Common myeloid progenitor, CD34-positive (primary cell): ENCODE results near the gene TRIM66.

Experiments
- CTCF ChIA-PET: fragments of 350-600 bp; sonication (Branson Sonifier 250); formaldehyde crosslinking; loops from one replicate; lab custom pipeline; 2021; ENCODE audit warnings: antibody characterized with exemption; lab: Charles Lee
- POLR2A ChIA-PET: fragments of 350-600 bp; sonication (Branson Sonifier 250); formaldehyde crosslinking; loops from one replicate; lab custom pipeline; 2021; ENCODE audit warnings: antibody characterized with exemption; lab: Charles Lee
- DNase-seq, 3 donors: peaks; one replicate each; pipeline versions ENCODE4 v3.0.0 to v3.0.0-alpha.2; 2013
- H3K27ac ChIP-seq, 2 experiments: 1 replicate in 1 of 2; 2 replicates in 1 of 2; pipeline ENCODE4 v1.7.0; 2013; ENCODE audit warnings: inconsistent platforms in 2 of 2, low read length in 2 of 2, mild to moderate bottlenecking in 2 of 2, low read depth in 1 of 2, moderate library complexity in 1 of 2; ENCODE audit not compliant: severe bottlenecking in 2 of 2, insufficient read depth in 1 of 2, poor library complexity in 1 of 2
- H3K27me3 ChIP-seq, 5 experiments: replicated peaks in 2 of 5; 1 replicate in 3 of 5; 2 replicates in 2 of 5; pipeline versions ENCODE4 v1.6.1 to v1.7.0; 2013; ENCODE audit warnings: low read length in 4 of 5, mild to moderate bottlenecking in 2 of 5, moderate library complexity in 2 of 5, inconsistent platforms in 1 of 5; ENCODE audit not compliant: insufficient read depth in 5 of 5, control insufficient read depth in 4 of 5
- H3K36me3 ChIP-seq, 4 experiments: 1 replicate in 2 of 4; 2 replicates in 2 of 4; pipeline versions ENCODE4 v1.6.1 to v1.7.0; 2013; ENCODE audit warnings: low read length in 3 of 4, control low read depth in 1 of 4, mild to moderate bottlenecking in 1 of 4; ENCODE audit not compliant: control insufficient read depth in 4 of 4, insufficient read depth in 4 of 4
- H3K4me1 ChIP-seq, 4 experiments: 1 replicate in 3 of 4; 2 replicates in 1 of 4; pipeline versions ENCODE4 v1.6.1 to v1.7.1; 2013; ENCODE audit warnings: low read length in 3 of 4, mild to moderate bottlenecking in 3 of 4, control low read depth in 1 of 4, inconsistent platforms in 1 of 4, moderate library complexity in 1 of 4; ENCODE audit not compliant: control insufficient read depth in 4 of 4, insufficient read depth in 4 of 4; ENCODE audit errors: control extremely low read depth in 1 of 4
- H3K4me3 ChIP-seq, 7 experiments: 1 replicate in 4 of 7; 2 replicates in 3 of 7; pipeline versions ENCODE4 v1.5.1 to v1.7.0; 2013; ENCODE audit warnings: mild to moderate bottlenecking in 7 of 7, low read length in 6 of 7, moderate library complexity in 6 of 7, inconsistent platforms in 2 of 7, low read depth in 2 of 7, control low read depth in 1 of 7; ENCODE audit not compliant: insufficient read depth in 4 of 7, control insufficient read depth in 1 of 7; ENCODE audit errors: extremely low read depth in 1 of 7
- H3K9me3 ChIP-seq, 5 experiments: 1 replicate in 4 of 5; 2 replicates in 1 of 5; pipeline versions ENCODE4 v1.6.1 to v1.7.1; 2013; ENCODE audit warnings: low read length in 4 of 5, mild to moderate bottlenecking in 2 of 5, inconsistent platforms in 1 of 5, low read depth in 1 of 5, moderate library complexity in 1 of 5; ENCODE audit not compliant: control insufficient read depth in 4 of 5, insufficient read depth in 2 of 5; ENCODE audit errors: control extremely low read depth in 1 of 5
- whole genome bisulfite sequencing: methylation state at CpG from one replicate; pipeline ENCODE4 v1.1.5; 2013; ENCODE audit not compliant: insufficient coverage; 5-methylcytosine and 5-hydroxymethylcytosine counted together

TRIM66 gene

GRCh38 chr11:8574798-8575197, 107.7 kb downstream of the TRIM66 start:
- Histone ChIP-seq H3K27me3 (no peaks in the 10 kb centered on the region), H3K36me3 (peaks cover 0 to 2% (median 0%) of the 10 kb centered on the region in 4 experiments), H3K9me3 (peaks cover 0 to 1% (median 0%) of the 10 kb centered on the region in 5 experiments), H3K4me1 (no peaks in the 10 kb centered on the region), H3K27ac (no peak overlapping the region), H3K4me3 (no peak overlapping the region)
- ChIA-PET CTCF (interaction anchor here (0.9 to 3.0 kb wide), 5 partner anchors 9 to 328 kb away, joined by 3 to 20 read pairs (median 4); no protein-coding TSS in a partner anchor), POLR2A (interaction anchor here (0.6 kb wide), 1 partner anchor 235 kb away, joined by 3 read pairs; no protein-coding TSS in a partner anchor)
- DNase-seq = no peak
- 80% methylated on average over 1 of the region's 1 CpG for WGBS

DNA sequence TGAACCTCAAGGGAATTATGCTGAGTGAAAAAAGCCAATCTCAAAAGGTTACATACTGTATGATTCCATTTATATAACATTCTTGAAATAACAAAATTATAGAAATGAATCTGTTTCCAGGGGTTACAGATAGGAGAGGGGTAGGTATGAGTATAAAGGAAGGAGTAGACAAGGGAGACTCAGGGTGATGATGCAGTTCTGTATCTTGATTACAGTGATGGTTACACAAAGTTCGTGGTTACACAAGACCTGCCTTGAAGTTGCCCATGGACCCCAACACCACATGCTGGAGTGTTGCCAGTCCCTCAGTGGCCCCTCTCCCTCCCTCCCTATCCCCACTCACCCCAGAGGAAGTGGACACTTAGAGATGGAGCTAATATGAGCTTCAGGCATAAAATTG, 108.7 kb downstream of the TRIM66 start:
- Histone ChIP-seq H3K9me3 (no peaks in the 10 kb centered on the region), H3K36me3 (peaks cover 0 to 2% (median 0%) of the 10 kb centered on the region in 4 experiments), H3K4me3 (no peak overlapping the region), H3K4me1 (no peaks in the 10 kb centered on the region), H3K27me3 (no peaks in the 10 kb centered on the region), H3K27ac (no peak overlapping the region)
- 100% methylated on average over 1 of the region's 1 CpG for WGBS
- DNase-seq = peak in 1 of 3 donors; percentile 40
- POLR2A ChIA-PET = no interaction called here
- CTCF ChIA-PET = no interaction called here

DNA sequence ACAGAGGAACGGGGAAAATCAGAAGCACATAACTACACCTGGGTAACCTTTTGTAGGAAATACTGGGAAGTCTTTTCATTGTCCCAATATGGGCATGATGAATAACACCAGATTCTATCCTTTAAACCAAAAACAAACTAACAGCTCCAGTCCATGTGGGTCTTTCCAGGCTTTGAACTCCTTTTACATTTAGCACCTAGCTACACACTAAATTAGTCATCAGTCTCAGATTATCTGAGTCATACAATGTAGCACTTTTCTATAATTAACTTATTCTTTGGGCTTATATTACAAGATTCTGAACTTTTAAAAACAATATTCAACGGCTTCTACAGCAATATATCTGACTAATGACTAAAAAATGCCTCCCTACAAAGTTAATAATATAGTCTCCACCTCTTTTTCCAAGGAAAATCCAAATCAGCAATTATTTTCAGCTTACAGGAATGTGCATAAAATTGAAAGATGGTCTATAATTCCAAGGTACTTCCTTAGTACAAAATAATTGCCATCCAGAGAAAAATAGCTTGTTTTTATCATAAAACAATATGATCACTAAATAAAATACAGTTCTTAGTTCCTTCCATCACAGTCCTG, 114.8 kb downstream of the TRIM66 start:
- Histone ChIP-seq H3K9me3 (no peaks in the 10 kb centered on the region), H3K4me3 (no peak overlapping the region), H3K27ac (no peak overlapping the region), H3K4me1 (no peaks in the 10 kb centered on the region), H3K27me3 (no peaks in the 10 kb centered on the region), H3K36me3 (no peaks in the 10 kb centered on the region)
- ChIA-PET POLR2A (no interaction called here), CTCF (interaction anchor here (0.7 to 5.4 kb wide), 16 partner anchors 9 to 378 kb away, joined by 3 to 35 read pairs (median 6); no protein-coding TSS in a partner anchor)
- 100% methylated on average over 1 of the region's 2 CpGs for WGBS
- DNase-seq = no peak

DNA sequence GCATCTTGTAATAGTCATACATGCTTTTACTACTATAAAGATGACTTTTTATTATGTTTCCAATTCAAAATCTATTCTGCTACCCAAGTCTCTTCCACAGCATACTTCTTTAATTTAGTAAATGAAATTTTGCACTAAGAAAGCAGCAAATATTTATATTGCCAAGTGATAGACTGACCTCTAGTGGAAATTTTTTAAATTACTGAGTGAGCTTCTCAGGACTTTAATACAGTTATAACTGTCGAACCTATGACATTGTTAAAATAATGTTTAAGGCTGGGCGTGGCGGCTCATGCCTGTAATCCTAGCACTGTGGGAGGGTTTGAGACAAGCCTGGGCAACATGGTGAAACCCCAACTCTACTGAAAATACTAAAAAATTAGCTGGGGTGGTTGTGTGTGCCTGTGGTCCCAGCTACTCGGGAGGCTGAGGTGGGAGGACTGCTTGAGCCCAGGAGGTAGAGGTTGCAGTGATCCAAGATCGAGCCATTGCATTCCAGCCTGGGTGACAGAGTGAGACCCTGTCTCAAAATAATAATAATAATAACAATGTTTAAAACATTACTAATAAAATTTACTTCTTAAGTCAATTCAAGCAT, 115.8 kb downstream of the TRIM66 start:
- Histone ChIP-seq H3K27ac (no peak overlapping the region), H3K27me3 (no peaks in the 10 kb centered on the region), H3K9me3 (peaks cover 0 to 4% (median 0%) of the 10 kb centered on the region in 5 experiments), H3K4me1 (no peaks in the 10 kb centered on the region), H3K4me3 (no peak overlapping the region), H3K36me3 (no peaks in the 10 kb centered on the region)
- peak; percentile 44 to 72 (median 67) for DNase-seq
- ChIA-PET POLR2A (no interaction called here), CTCF (interaction anchor here (0.5 to 5.4 kb wide), 17 partner anchors 10 to 377 kb away, joined by 3 to 35 read pairs (median 5); no protein-coding TSS in a partner anchor)
- WGBS = 27% methylated on average over 3 of the region's 5 CpGs

DNA sequence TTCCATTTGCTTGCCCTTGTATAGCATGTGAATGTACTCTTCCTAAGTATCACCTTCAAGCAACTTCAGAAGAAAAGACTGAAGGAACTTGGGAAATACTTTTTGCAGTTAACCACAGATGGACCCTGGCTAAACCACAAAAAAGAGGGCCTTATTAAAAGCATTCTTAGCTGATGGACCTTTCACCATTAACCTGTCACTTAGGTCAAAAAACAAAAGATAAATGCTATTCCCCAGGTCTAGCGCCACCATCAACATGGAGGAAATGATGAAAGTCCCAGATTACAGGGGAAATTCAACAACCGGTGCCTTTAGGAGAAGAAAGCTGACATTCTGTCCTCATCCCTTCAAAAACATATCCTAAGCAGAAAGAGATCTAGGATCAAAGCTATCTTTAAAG, 117.9 kb downstream of the TRIM66 start:
- no peak overlapping the region for H3K27ac ChIP-seq
- no peaks in the 10 kb centered on the region for H3K4me1 ChIP-seq
- ChIA-PET CTCF (interaction anchor here (4.3 kb wide), 1 partner anchor 370 kb away, joined by 20 read pairs; no protein-coding TSS in a partner anchor), POLR2A (no interaction called here)
- WGBS = 100% methylated on average over 1 of the region's 2 CpGs
- no peak overlapping the region for H3K4me3 ChIP-seq
- DNase-seq = no peak
- H3K36me3 ChIP-seq = no peaks in the 10 kb centered on the region
- H3K27me3 ChIP-seq = no peaks in the 10 kb centered on the region
- peaks cover 0 to 10% (median 6%) of the 10 kb centered on the region in 5 experiments for H3K9me3 ChIP-seq
